ENCODE results near the gene RTP5.

The RTP5 gene

DNA sequence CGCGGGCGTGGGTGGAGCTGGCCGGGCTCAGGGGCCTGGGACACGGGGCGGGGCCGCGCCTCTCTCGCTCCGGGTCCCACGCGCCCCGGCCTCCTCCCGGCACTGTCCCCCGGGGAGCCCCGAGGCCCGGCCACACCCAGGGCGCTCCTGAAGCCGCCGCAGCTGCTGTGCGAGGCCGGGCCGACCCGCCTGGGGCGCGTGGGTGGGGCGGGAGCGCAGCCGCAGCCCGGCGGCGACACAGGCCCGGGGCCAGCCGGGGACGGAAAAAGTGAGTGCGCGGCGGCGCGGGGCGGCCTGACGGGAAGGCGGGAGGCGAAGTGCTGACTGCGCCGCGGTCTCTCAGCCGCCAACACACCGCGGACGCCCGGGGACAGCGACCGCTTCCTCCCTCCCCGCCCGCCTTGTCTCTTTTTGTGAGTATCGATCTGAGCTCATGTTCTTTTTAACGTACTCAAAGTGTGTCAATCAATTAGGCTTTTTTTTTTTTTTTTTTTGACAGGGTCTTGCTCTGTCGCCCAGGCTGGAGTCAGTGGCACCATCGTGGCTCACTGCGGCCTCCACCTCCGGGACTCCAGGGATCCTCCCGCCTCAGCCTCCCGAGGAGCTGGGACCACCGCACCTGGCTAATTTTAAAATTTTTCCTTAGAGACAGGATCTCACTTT, 25.3 kb upstream of the RTP5 start:
- DNase-seq = no peak

DNA sequence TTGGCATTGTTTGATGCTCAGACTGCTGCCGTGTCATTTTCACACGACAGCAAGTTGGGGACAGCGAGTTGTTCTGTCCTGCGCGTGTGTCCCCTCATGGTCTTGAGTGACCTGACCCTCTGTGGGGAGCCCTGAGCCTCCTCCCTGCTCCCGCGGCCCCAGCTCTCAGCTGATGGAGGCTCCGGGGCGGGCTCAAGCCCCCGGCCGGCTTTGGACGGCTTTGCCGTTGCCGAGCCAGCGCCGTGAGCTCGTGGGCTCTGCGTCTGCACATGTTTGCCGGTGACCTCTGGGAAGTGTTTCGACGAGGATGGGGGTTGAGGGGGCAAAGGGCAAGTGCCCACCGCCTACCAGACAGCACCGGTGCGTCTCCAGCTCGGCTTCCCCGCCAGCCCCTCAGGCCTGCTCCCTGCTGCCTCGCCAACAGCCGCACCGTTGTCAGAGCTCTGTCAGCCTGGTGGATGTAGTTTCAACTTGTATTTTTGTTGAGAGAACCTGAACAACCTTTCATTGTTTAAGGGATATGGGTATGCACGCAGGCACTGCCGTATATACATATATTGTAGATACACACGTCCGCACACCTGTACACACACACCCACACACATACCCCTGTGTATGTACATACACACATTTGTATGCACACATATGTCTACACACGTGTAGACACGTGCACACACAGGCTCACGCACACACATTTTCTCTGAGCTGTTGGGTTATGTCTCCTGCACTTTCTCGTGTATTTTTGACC, 24.5 kb upstream of the RTP5 start:
- no peak for DNase-seq

DNA sequence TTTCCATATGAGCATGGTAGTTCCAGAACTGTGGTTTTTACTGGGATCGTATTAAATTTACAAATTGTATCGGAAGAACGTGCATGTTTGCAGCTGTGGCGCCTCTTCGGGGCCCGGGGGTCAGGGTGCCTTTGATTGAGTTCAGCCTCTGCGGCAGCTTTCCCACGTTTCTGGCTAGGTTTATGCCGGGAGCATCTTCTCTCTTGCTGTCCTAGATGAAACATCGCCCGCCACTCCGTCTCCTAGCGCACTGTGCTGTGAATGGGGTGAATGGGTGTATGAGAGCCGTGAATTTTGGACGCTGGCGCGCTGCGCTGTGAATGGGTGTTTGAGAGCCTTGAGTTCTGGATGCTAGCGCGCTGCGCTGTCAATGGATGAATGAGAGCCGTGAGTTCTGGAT, 23.1 kb upstream of the RTP5 start:
- no peak for DNase-seq

DNA sequence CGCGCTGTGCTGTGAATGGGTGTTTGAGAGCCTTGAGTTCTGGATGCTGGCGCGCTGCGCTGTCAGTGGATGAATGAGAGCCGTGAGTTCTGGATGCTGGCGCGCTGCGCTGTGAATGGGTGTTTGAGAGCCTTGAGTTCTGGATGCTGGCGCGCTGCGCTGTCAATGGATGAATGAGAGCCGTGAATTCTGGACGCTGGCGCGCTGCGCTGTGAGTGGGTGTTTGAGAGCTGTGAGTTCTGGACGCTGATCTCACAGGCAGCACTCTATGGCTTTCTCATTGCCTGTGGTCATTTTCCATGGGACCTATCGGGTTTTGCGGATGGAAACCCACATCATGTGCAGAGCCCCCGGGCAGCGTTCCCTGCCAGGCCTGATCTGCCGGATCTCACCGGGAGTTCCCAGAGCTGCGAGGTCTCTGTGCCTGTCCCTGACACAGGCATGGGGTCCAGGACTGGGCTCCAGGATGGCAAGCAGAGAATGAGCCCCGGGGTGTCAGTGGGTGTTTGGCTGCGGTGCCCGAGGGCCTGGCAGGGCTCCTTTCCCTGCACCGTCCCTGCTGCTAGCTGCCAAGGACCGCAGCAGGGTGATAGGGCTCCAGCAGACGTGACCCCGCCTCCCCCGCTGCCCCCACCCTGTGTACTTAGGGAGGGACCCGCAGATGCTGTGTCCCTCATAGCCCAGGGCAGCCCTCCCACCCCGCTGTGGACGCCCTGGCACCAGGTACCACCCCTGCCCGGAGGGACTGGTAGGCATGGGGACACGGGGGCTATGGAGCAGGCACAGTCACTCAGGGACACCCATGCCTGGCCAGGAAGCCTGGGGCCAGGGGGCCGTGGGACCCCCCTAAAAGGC, 20.5 kb upstream of the RTP5 start:
- no peak for DNase-seq

DNA sequence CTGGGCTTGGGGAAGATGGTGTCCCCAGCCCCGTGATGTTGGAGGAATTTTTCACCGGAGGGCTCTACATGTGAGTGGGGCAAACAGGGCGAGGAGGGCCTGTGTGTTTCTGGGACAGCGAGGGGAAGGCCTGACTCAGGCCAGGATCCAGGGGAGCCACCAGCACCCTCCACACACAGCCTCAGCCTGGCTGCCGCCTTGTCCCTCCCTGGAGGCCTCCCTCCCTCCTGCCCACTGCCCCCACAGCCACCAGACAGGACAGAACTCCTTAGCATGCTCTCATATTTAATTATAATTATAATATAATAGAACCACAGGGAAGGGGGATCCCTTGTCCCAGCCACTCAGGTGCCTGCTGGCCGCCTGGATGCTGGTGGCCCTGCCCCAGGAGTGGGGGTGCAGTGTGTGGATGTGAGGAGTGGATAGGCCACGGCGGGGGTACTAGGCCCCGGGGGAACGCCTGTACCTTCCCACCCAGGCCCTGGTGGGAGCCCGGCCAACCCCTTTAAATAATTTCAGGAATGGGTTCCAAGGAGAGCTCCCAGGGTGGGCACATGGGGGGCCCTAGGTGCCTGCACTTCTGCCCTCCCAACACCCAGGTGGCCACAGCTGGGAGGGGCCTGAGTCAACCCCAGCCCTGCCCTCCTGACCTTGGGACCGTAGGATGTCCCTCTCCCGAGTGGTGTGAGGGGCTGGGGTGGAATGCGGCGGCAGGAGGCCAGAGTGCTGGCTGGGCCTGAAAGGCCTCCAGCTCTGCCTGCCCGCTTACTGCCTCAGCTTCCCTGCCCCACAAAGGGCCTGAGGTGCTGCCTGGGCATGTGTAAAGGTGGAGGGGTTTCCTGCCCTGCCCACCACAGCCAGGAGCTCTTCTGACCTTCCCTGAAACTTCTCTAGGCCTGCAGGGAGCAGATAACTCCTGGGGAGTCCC, 19.6 kb upstream of the RTP5 start:
- DNase-seq = no peak

DNA sequence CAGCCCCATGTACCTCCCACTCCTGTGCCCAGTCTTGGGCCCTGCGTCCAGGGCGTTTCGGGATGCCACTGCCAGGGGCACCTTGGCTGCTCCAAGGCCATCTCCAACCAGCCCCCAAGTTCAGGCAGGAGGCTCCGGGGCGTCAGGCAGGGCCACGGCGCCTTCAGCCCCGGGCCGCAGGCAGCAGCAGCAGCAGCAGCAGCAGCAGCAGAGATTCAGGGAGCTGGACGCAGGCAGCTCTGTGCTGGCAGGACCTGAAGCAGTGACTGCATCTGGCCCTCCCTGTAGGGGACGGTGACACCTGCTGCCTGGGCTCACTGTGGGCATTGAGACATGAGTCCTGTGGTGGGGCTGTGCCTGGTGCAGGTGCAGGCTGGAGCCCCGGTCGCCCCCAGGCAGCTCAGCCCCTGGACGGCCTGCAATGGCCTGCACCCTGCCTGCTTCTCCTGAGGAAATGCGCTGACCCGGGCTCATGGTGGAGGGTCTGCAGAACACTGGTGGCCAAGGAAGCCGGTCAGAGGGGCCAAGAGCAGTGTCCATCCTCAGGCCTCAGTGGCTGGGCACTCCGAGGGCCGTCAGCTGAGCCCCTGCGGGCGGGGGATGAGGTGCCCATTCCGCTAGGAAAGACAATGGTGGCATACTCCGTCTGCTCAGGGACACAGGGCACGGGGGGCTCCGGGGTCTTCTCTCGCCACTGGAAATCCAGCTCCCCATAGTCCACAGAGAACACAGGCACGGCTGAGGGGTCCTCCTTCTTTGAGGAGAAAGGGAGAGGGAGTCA, 18.8 kb upstream of the RTP5 start:
- DNase-seq = no peak

DNA sequence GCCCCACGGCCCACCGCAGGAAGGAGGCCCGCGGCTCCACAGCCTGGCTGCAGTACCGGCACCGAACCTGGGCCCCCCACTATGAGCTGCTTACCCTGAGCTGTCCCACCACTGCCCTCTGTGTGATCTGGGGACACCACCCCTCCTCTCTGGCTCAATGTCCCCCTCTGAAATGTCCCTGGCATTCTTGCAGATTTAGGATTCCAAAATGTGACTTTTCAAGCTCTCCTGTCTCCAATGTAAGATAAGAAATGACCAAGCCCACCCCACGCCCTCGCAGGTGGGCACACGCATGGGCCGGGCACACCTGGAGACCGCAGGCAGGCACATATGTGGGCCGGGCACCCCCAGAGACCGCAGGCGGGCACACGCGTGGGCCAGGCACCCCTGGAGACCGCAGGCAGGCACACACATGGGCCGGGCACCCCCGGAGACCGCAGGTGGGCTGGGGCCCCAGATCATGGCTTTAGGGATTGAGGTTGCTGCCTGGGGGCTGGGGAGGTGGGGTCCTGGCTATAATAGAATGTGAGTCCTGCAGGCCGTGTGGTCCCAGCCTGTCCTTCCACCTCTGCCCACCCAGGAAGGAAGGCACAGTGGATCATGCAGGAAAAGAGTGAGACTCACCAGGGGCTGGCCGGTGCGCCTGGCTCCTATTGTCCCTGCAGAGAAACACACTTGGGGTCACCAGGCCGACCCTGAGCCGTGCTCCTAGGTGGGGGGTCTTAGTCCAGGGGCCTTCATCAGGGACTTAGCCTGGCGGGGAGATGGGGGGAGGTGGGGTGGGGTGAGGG, 18.0 kb upstream of the RTP5 start:
- DNase-seq = no peak

DNA sequence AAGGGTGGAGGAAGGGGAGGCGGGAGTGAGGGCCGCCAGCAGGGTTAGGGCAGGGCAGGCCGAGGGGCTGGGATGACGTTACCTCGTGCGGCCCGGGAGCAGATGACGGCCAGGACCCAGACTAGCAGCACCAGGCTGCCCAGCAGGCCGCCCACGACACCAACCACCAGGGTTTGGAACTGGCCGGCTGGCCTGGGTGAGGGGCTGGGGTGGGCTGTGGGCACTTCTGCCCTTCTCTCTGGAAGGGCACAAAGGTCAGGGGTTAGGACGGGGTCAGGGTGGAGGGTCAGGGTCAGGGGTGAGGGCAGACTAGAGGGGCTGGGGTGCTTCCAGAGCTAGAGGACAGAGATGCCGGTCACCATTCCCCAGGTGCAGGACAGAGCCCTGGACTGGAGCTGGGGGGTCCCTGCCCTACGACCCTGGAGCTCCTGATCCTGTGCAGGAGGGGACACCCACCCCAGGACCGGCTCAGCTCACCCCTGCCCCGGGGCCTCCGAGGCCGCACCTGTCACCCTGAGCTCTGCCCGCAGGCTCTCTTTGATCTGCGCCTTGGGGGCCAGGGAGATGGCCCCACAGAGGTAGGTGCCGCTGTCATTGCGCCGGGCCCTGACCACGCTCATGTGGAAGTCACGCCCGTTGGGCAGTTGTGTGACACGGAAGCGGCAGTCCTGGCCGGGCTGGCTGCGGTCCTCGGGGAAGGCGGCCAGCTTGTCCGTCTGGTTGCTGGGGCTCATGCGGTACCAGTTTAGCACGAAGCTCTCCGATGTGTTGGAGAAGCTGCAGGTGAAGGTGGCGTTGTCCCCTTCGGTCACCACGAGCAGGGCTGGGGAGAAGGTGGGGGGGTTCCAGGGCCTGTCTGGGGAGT, 17.2 kb upstream of the RTP5 start:
- DNase-seq = no peak

DNA sequence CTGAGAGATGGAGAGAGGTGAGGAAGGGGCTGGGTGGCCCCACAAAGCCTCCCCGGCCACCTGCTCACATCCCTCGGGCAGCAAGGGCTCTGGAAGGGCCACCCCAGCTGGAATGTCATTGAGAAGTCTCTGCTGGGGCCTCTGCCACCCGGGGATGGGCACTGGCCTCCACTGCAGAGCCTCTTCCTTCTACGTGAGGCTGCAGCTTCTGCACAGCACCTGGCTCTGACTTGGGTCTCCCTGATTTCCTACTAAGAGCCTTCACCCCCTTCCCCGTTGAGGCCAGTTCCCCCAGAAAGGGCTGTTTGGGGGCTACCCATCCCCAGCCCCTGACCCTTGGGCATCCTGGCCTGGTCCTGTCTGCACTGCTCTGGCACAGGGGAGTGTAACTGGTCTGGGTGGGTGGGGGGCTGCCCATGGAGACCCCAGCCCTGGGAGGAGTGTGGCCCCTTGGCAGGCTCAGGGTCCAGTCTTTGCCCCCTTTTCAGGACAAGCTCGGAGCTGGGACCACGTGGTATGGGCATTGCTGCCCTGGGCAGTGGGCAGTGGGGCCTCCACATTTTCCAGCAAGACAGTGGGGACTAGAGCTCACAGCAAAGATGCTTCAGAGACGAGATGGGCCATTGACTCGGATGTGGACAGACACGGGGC, 16.4 kb upstream of the RTP5 start:
- DNase-seq = no peak

DNA sequence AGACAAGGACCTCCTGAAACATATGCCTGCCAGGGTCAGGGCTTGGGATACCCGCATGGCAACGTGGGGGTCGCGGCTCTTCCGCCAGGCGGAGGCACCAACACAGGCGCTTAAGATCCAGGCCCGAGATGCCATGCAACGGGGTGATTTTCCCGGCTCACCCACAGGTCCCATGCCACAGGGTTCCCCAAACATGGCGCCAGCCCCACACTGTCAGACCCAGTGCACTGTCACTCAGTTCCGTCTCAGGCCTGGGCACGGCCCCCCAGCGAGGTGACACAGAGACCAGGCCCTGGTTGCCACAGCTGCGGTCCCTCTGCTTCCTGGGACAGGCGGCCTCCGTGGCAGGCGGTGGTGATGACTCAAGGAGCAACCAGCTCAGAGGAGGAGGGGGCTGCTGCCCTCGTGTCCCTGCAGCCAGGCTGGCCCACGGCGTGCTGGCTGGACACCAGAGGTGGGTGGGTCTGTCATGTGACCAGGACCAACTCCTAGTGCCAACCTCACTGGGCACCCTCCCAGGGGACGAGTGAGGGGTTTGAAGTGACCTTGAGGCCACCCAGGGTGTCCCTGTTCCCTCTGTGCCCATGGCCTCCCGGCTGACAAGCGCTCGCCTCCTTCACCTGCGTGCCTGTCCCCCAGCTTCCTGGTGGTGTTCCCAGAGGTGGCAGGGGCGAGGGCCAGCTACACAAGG, 15.7 kb upstream of the RTP5 start:
- no peak for DNase-seq

DNA sequence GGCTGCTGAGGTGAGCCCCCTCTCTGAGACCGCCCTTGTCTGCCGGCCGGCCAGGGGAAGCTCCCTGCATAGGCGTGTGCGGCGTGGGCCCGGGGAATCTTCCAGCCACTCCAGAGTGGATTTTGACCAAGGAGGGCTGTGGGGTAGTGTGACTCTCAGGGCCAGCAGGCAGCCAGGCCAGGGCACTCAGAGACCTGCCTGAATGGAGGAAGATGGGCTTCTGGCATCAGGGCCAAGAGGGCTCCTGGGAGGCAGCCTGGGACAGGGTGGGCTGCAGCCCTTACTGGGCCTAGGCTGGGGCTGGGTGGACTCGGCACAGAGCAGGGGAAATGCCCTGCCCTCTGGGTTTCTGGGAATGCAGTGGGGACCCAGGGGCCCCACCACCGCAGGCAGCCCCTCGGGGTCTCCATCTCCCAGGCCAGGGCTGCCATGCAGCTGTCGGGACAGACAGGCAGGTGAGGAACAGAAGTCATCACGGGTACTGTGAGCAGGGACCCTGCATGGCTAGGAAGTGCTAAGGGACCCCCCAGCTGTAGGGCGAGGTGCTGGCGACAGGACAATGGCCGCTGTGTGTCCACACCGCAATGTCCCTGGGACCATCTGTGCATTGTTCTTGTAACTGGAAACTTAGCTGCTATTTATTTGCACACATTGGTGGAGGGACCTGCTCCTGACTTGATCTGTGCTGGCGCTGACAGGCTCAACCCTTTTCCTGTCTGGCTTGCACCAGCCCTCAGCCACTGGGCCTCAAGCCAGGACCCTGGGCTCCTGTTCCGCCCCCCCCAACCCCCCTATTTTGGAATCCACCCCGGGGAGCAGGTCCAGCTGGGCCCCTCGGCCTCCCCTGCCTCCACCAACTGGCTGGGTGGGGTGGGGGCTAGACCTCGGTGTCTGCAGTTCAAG, 14.9 kb upstream of the RTP5 start:
- DNase-seq = no peak

DNA sequence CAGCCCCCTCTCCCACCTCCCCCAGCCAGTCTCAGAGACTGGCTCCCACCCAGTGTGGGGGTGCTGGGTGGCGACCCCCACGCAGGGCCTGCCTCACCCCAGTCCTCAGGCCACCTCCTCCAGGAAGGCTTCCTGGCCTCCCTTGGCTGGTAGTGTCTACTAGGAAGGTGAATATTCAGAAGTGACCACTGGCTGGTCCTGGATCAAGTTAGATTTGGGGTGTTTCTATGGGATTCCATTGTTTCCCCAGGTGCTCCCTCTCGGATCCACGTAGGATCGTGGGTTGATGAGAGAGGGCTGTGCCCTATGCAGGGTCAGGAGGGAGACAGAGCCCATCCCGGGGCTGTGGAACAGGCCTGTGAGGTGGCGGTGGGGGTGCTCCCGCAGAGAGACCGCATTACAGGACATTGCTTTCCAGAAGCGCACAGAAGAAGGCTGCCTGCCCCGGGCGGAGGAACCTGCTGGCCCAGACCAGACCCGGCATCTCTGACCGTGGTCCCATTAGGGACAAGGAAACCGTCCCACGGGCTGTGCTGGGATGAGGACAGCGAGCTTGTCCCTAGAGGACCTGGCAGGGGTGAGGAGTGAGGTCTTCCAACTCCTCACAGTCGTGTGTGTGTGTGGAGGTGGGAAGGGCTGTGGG, 14.2 kb upstream of the RTP5 start:
- no peak for DNase-seq

DNA sequence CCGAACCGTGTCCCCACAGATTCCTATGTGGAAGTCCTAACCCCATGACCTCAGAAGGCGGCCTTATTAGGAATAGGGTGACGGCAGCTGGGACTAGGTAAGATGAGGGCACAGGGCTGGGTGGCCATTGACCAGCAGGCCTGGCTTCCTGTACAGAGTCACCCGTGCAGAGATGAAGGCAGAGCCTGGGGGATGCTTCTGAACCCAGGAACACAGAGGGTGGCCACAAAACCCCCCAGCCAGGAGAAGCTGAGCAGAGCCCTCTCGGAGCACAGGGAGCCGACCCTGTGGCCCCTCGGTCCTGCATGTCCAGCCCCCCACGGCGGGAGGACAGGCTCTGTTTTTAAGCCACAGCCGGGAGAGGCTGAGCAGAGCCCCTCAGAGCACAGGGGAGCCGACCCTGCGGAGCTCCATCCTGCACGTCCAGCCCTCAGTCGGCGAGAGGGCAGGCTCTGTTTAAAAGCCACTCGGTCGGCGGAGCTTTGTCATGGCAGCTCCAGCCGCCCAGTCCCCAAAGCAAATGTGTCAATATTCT, 13.6 kb upstream of the RTP5 start:
- DNase-seq = no peak

DNA sequence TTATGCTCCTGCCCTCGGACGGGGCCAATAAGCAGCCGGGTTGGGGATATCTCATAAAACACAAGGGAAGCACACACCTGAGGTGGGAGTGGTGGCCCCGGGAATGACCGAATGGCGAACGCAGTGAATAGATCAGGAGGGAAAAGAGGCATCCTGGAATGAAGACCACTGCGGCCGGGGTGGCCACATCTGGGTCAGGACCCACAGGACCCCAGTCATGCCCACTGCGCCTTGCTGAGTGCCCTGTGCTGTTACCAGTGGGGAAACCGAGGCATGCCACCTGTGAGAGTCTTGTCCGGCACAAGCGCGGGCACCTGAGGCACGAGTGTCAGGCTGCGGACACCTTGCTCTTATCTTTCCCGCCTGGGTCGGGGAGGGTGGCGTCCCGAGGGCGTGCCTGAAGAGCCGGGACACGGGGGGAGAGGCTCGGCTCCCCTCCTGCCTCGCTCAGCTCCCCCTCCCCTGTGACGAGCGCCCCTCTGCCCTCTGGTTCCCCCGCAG, 12.4 kb upstream of the RTP5 start:
- DNase-seq = no peak

DNA sequence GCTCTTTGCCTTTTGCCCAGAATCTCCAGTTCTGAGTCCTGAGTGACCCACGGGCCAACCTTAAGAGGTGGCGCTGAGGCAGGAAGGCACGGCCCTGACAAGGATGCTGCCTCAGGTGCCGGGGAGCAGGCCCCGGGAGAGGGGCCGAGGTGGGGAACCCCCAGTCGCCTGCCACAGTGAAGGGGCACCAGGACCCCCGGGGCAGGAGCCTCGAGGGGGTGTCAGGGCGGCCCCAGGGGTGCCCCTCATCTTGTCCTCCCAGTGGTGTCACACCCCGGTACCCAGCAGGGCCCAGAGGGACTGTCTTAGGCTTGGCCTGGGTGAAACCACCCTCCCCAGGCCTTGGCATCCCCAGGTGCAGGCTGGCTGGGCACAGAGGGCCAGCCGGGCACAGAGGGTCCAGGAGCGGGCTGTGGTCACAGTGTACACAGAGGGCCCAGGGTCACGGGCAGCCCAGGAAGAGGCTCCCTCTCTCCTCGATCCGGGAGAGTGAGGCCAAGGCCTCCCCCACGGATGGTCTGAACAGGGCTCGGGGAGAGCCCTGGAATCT, 11.9 kb upstream of the RTP5 start:
- DNase-seq = no peak
